ENCODE results near the gene RALB. TPM values are rescaled to one million over a fixed set of nuclear protein-coding genes. Genes with fewer than 3 reads are reported as not detected.

RALB gene
- total RNA-seq, 1 donor from 2014 or later = 108 TPM

DNA sequence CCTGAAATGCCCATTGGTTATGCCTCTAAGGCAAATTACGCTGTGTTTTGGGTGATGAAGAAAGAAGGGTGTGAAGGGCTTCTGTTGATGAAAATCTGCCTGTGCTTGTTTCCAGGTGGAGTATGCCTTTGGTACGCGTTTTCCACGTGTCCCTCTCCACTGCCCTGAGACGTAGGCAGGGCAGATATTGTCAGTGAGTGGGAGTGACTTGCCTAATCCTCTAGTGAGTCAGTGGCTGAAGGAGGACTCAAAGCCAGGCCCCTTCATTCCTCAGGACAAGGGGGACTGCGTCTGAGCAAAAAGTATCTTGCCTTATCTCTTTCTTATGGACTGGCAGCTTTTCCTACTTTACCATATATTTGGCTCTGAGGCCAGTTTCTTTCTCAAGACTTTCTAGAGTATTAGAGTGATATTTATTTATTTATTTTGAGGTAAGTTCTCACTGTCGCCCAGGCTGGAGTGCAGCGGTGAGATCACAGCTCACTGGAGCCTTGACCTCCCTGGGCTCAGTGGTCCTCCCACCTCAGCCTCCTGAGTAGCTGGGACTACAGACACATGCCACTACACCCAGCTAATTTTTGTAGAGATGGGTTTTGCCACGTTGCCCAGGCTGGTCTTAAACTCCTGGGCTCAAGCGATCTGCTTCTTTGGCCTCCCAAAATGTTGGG lies 10.2 kb downstream of the RALB start:
- no peak for DNase-seq (ENCODE audit: low read depth)

DNA sequence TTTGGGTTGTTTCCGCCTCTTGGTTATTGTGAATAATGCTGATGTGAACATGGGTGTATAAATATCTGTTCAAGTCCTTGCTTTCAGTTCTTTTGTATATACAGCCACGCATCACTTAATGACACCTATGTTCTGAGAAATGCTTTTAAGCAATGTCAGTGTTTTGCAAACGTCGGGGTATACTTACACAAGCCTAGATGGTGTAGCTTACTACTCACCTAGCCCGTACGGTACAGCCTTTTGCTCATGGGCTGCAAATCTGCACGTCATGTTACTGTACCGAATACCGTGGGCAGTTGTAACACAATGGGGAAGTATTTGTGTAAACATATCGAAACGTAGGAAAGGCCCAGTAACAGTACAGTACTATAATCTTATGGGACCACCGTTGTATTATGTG lies 12.4 kb downstream of the RALB start:
- DNase-seq (ENCODE audit: low read depth) = no peak

DNA sequence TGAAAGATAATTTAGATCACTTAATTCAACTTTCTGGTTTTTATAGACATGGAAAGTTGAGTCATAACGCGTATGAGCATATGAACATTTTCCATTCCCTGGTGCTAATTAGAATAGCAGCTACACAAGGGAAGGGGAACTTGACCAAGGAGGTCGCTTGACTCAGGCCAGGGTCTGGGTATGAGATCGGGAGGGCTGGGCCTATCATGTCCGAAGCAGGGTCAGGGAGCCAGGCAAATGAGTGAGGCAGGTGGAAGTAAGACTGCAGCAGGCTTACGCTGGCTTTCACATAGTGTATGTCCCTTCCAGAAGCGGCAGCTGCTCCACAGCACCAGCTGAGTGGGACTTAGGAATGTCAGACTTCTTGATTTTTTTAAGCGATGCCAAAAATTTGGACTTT lies 14.7 kb downstream of the RALB start:
- no peak for DNase-seq (ENCODE audit: low read depth)

DNA sequence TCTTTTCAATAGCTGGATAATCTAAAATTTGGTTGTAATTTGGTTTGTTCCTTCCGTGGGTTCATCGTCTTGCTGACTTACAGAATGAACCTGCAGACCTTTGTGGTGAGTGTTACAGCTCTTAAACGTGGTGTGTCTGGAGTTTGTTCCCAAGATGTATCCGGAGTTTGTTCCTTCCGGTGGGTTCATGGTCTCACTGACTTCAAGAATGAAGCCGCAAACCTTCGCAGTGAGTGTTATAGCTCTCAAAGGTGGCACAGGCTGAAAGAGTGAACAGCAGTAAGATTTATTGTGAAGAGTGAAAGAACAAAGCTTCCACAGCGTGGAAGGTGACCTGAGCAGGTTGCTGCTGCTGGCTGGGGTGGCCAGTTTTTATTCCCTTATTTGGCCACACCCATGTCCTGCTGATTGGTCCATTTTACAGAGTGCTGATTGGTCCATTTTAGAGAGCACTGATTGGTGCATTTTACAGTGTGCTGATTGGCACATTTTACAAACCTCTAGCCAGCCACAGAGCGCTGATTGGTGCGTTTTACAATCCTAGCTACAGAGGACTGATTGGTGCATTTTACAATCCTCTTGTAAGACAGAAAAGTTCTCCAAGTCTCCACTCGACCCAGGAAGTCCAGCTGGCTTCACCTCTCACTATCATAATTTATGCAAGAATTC lies 16.6 kb downstream of the RALB start:
- DNase-seq (ENCODE audit: low read depth) = no peak

DNA sequence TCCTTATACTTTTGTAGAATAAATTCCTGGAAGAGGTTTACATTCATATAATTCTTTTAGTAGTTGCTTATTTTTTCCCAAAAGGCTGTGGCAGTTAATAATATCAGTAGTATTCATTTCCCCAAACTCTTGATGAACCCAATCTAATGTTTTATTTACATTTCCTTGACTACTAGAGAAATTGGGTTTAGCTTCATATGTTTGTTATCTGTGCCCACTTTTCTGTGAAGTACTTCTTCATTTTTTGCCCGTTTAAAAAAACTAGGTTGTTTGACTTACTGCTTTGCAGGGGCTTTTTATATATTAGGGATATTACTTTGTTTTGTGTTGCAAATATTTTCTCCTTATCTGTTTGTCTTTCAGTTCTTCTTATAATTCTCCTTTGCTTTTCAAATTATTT lies 17.2 kb downstream of the RALB start:
- DNase-seq (ENCODE audit: low read depth) = no peak

DNA sequence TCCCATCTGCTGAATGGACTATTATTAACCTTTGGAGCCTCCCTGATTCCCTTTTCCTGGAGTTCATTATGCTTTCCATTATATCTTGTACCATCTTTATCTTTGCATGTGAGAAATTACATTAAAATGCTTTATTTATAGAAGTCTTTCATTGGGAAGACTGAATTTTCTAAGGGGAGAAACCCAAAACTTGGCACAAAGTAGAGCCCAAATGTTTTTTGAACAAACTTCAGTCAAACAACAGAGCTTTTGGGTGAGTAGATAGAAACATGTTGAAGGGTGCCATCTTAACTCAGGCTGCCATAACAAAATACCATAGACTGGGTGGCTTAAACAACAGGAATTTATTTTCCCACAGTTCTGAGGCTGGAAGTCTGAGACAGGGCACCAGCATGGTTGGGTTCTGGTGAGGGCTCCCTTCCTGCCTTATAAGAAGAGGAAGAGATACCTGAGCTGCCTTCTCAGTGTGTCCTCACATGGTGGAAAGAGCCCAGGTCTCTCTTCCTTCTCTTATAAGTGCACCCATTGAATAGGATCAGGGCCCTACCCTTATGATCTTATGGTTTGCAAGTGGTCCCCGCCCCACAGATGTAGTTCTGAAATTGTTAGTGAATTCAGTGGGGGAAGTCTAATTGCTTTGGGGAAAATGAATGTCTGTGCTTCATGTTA lies 19.2 kb downstream of the RALB start:
- no peak for DNase-seq (ENCODE audit: low read depth)

DNA sequence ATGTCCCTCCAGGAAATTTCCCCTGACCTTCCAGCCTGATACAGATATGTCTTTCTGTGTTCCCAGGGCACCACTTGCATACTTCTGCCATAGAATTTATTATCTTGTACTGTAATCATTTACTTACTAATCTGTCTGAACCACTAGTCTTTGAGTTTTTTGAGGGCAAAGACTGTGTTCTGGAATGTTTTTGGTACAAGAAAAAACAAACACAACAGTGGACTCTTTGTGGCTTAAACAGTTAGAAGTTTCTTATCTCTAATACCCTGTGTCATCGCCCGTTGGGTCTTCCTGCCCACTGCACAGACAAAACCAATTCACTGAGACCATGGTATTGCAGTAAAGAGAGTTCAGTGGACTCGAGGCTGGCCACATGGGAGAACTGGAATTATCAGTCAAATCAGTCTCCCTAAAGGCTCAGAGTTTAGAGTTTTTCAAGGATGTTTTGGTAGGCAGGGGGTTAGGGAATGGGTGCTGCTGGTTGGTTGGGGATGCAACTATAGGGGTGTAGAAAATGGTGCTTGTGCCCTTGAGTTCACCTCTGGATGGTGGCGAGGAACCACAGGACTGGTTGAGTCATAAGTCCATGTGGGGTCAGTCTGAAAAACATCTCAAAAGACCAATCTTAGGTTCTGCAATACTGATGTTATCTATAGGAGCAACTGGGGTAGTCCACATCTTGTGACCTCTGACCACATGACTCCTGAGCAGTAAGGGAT lies 20.3 kb downstream of the RALB start:
- DNase-seq (ENCODE audit: low read depth) = no peak

DNA sequence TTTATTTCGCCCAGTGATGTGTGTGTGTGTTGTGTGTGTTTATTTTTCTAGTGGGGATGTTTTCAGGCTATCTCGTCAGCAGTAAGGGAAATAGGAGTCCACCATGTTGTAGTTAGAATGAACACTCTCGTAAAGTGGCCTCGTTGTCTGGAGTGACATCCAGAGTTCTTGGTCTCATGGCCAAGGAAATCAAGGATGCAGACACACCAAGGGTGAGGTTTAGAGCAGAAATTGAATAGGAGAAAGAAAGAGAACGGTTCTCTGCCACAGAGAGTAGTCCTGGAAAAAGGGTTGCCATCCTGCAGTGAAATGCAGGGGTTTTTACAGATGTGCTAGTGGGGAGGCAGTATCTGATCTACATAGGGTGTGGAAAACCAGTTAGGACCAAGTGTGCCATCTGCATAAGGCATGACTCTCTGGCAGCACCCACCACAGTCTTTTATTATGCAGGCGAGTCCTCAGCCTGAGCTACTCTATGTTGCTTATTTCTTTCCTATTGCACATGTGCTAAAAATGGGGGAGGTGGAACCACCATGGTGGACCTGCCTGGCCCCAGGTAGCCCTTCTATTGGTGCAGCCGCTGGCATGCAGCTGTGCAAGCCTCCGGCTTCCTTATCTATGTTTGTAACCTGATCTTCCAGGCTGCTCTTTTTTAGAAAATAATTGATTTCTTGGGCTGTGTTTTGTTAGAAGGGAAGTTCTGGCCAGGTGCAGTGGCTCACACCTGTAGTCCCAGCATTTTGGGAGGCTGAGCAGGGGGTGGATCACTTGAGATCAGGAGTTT lies 23.2 kb downstream of the RALB start:
- DNase-seq (ENCODE audit: low read depth) = no peak

DNA sequence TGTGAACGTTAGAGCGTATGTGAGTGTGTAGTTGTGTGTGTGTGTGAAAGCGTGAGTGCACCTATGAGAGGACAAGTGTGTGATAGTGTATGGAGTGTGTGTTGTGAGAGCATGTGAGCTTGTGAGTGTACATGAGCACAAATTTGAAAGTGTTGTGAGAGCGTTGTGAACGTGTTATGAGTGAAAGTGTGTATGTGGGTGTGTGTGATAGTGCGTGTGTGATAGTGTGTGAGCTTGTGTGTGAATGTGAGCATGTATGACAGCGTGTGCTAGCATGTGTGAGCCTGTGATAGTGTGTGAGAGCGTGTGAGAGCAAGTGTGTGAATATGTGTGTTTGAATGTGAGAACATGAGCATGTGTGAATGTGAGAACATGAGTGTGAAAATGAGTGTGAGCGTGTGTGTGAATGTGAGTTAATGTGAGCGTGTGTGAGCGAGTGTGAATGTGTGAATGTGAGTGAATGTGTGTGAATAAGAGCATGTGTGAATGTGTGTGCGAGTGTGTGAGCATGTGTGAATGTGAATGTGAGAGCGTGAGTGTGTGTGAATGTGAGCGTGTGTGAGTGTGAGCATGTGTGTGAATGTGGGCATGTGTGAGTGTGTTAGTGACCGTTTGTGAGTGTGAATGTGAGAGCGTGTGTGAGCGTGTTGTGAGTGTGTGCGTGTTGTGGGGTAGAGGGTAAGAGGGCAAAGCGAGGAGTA lies 25.0 kb downstream of the RALB start:
- no peak for DNase-seq (ENCODE audit: low read depth)

DNA sequence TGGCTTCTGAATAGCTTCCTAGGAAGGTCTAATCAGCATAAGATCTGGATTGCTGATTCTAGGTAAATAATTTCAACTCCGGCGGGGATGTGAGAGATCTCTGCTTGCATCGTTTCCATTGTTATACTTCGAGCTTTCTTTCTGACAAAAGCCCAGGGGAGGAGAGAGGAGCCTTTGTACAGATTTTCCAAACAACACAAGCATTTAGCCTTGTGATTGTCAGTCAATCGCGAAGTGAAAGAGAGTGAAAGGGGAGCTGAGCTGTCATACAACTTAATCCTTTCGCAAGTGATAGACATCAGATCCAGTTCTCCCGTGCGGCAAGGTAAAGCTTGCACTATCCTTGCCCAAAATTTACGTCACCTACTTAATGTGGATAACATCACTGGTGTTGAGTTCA lies 26.2 kb downstream of the RALB start:
- DNase-seq (ENCODE audit: low read depth) = no peak

DNA sequence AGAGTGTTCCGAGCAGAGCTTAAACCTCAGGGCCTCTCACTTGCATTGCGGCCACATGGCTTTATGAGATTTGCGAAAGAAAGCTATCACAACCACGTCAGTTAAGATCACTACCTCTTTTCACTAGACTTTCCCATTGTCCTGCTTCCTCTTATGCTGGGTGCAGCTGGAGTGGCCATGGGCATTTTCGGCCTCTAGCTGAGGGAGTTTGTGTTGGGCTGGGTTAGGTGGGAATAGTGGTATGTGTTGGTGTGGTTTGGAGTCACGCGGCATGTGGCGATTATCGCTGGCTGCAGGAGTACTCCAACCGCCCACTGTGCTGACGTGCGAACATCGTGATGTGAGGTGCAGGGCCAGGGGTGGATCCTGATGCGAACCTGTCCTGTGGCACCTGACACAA lies 27.1 kb downstream of the RALB start:
- DNase-seq (ENCODE audit: low read depth) = no peak

DNA sequence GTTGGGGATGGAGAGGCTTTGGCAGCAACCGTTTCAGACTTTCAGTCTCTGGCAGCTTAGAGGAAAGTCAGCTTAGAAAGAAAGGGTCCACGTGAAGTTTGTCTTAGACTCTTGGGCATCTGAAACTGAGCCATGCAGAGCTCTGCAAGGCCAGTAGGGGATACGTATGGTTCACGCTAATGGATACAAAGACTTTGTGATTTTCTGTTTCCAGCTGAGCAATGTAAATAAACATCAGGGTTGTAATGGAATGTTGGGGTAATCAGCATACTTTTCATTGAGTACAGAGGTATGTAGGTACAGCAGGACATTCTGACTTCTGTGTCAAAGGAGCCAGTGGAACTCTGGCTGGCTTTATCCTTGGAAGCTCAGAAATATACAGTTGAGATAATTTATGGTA lies 31.0 kb downstream of the RALB start:
- peak; percentile 38 for DNase-seq (ENCODE audit: low read depth)

DNA sequence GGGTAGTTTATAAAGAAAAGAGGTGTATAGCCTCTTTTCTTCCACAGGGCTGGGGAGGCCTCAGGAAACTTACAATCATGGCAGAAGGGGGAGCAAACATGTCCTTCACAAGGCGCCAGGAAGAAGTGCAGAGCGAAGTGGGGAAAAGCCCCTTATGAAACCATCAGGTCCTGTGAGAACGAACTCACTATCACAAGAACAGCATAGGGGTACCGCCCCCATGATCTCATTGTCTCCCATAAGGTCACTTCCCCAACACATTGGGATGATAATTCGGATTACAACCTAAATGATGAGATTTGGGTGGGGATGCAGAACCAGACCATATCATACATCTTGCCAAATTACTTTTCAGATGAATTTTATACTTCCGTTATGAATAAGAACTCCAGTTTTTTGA lies 32.4 kb downstream of the RALB start:
- no peak for DNase-seq (ENCODE audit: low read depth)

DNA sequence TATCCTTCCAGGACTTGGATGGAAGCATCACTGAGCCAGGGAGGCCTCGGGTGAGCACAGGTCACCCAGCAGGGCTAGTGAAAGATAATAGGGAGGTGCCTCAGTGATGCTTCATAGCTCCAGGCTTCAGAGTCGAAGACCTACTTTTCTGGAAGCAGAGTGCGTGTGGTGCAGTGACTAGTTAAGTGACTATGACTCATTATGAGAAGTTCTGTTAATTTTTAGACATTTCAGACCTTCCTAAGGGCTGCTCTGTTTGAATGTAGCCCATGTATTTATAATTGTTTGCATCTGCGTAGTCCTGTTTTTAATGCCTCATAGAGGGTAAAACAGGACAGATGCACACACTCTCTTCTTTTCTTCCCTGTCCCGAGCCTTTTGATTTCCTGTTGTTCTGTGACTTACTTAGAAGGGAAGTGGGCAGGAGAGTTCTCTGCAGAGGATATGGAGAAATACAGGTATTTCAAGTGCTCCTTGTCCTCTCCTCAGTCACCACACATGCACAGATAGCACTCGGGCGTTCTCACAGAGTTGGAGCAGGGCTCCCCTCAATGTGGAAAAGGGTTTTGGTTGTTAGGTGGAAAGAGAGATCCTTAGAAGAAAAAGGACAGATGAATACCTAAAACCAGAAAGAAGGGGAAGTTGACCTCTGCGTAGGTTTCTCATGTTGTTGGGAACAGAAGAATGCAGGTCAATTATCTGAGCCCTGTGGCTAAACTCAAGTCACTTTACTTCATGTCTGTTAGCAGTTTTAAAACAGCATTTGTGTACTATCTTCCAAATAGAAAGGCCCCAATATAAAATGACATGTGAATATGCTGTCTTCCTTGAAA lies 34.7 kb downstream of the RALB start:
- DNase-seq (ENCODE audit: low read depth) = peak; percentile 99

DNA sequence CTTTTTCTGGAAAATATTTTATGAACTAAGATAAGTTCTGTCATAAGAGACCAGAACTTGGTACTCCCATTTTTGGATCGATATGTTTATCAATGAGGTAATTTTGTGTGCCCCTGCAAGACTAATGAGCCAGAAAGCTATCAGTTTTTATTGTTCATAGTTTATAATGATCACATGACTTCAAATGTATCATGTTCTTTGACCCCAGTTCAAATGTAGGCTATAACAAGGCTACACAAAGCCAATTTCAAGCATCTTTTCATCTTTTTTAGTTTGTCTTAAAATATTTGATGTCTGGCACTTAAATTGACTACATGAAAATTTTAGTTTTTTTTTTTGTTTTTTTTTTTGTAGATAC lies 35.3 kb downstream of the RALB start:
- DNase-seq (ENCODE audit: low read depth) = no peak

DNA sequence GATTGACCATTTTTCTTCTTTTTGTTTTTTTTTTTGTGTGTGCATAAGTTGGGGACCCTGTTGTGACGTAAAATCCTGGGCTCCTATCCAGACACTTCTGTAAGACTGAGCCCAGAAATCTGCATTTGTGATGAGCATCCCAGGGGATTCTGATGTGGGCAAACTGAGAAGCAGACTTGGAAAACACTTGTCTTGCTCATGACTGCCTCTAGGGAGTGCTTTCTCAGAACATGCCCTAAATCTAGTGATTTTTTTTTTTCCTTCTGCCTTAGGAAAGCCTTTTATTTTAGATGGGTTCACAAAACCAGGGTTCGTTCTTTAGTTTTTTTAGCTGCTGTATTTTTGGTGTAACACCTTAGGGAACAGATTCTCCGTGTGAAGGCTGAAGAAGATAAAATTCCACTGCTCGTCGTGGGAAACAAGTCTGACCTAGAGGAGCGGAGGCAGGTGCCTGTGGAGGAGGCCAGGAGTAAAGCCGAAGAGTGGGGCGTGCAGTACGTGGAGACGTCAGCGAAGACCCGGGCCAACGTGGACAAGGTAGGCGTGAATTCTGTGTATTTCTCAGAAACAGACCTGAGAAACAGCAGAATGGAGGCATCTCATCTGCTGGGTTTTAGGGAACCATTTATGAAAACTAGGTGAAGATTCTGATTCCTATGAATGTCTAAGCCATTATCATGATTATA lies 36.7 kb downstream of the RALB start:
- no peak for DNase-seq (ENCODE audit: low read depth)

DNA sequence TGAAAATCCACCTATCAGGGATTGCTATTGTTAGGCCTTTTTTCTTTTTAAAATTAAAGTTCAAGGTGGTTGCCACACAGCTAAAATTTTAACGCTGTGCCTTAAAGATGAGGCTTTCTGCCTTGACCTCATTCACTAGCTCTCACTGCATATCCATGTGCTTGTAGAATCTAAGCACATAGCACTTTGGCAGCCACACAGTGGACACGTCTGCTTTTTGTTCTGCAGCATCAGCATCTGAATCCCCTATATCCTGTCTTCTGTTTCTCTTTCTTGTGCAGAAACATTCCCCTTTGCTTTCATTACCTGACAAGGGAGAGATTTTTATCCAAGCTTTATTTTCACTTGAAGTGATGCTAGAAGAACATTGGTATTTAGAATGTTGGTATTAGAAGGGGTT lies 38.1 kb downstream of the RALB start:
- DNase-seq (ENCODE audit: low read depth) = no peak

DNA sequence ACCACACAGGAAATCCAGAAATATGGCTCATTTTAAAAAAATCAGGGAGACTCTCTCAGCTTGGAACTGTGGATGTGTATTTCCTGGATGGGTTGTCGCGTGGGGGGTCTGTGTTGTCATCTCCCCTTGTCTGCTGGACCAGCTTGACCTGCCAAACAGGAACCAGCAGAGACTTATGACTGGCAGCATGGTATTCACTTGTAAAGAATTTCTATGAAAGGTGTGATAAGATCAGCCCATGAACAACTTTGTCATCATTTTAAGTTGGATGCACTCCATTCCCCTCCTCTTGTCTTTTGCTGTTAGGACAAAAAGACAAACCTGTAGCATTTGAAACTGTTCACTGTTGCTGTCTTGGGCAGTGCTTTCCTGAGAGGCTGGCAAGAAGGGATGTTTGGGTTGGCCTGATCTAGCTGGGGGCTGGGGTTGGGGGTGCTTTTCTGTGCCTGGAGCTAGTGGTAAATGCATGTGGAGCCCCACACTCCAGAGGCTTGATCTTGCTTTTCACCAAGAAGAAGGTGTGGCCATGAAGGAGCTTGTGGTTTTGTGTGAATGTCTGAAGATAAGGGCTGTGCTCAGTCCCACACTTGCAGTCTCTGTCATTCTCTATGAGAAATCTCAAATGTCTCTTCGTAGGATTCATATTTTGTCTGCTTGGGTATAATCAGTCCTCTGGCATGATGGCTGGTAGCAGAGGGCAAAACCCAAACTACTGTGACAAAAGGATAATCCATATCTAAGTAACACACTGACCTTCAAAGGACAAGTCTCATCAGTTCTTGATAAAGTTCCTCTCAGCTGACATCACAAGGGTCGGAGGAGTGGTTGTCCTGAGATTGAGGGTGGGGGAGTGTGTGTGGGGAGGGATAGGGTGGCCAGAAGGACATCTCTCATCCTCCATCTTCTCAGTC lies 39.0 kb downstream of the RALB start:
- peak; percentile 39 for DNase-seq (ENCODE audit: low read depth)

All from renal cortical epithelial cell (primary cell).